Testis (tissue), 2 donors: ENCODE measurements around the gene SLC26A11.

Experiments used
- CTCF ChIP-seq, 3 experiments: fragments of 450-650 bp in 2 of 3; fragments of 200-600 bp in 1 of 3; sonication (generic) in 1 of 3; IDR thresholded peaks; one replicate each; pipeline ENCODE4 v1.5.1; 2016 to 2019; ENCODE audit warnings: antibody characterized with exemption in 3 of 3, mild to moderate bottlenecking in 2 of 3, moderate library complexity in 1 of 3
- POLR2A ChIP-seq: fragments of 450-650 bp; IDR thresholded peaks from one replicate; pipeline ENCODE4 v1.6.1; 2017; ENCODE audit warnings: antibody characterized with exemption, mild to moderate bottlenecking, moderate library complexity

DNA sequence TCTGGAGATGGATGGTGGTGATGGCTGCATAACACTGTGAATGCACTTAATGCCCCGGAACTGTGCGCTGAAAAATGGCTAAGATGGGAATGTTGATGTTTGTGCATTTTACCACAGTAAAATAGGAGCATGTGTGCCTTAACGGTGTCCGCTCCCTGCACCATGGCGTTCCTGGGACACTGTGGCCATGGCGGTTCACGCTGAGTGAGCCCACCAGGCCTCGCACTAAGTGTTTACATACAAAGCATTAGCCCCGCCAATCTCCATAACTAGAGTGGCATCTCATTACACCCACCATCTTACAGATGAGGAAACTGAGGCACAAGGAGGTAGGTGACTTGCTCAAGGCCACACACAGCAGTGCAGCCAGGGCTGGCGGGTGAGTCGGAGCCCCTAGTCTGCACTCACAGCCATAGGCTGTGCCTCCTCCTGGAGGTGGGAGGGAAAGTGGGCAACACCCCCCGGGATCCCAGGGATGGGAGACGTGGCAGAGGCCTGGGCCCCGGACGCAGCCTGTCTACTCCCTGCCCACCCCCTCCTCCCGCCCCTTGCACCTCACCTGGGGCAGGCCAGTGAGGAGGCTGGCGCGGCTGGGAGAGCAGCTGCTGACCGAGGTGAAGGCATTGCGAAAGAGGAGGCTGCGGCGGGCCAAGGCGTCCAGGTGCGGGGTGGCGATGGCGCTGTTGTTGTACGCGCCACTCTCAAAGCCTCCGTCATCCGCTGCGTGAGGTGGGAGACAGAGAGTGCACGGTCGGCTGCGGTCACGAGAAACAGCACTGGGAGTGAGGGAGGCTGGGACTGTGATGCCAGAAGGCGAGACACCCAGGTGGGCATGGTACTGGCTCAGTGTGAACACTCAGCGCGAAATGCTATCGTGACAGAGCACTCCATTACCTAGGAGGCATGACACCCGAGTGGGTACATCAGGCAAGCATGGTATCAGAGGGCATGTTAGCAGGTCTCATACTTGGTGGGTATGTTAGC, 3.5 kb upstream of the SLC26A11 start:
- TF ChIP-seq CTCF (IDR thresholded peaks at IDR 0.05) (no peak), POLR2A (no peak)
